T-helper 2 cell treated with Interferon-gamma antibody and Interleukin-4, amounts not matched to agents 100 ng/mL and 5 ng/mL, for 36 hours (primary cell): ENCODE measurements around the gene ZNF532. TPM values are rescaled to one million over a fixed set of nuclear protein-coding genes. Genes with fewer than 3 reads are reported as not detected.

Source experiments
- intact Hi-C: fragments of 100-400 bp; cut with micrococcal nuclease; formaldehyde crosslinking; loops from one replicate; pipeline ENCODE4 v1.15.1; 2023
- total RNA-seq: library from RNA; stranded (reverse); gene quantifications from 2 replicates; pipeline ENCODE4 v1.2.3, GENCODE V29; 2022

The ZNF532 gene
- total RNA-seq, 1 donor from 2014 or later: 2.4 TPM

DNA sequence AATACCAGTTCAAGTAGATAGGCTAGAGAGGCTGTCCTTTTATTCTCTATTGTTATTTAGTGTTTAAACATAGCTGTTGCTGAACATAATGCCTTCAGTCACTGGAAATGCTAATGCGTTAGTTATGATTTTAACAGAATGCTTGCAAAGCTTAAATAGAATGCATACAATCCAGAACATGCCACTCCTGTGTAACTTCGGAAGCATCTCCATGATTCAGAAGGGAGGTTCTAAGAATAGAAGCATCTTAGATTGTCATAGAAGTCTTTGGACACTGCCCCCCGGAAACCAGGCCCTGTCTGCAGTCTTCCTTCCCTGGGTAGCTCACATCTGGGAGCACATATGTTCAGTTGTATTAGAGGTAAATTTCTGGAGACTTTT, 73.2 kb downstream of the ZNF532 start:
- intact Hi-C loops: no loop called here

DNA sequence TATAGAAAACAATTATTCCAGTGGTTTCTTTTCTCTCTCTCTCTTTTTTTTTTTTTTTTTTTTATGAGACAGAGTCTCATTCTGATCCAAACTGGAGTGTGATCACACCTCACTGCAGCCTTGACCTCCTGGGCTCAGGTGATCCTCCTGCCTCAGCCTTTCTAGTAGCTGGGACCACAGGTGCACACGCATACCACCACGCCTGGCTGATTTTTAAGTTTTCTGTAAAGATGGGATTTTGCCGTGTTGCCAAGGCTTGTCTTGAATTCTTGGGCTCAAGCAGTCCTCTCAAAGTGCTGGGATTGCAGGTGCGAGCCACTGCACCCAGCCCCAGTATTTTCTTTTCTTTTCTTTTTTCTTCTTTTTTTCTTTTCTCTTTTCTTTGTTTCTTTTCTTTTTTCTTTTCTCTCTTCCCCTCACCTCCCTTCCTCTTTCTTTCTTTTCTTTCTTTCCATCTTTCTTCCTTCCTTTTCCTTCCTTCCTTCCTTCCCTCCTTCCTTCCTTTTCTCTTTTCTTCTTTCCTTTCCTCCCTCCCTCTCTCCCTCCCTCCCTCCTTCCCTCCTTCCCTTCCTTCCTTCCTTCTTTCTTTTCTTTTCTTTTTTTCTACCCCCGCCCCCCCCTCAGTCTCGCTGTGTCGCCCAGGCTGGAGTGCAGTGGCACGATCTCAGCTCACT, 76.9 kb downstream of the ZNF532 start:
- intact Hi-C loops: no loop called here

DNA sequence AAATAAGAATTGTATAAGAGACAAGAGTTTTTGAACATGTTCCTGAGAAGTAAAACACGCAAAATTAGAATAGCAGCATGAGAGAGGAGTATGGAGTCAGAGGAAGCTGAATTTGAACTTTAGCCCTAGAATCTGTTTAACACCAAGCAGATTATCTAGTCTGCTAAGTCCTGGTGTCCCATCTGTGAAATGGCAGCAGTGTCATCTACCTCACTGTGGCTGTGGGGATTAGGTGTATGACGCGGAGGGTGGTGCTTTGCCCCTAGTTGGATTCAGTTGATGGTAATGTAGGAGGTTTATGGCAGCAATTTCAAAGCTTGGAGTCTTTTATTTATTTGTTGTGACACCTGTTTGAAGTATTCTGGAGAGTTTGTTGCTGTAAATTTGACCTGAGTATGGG, 79.2 kb downstream of the ZNF532 start:
- intact Hi-C loops: no loop called here

DNA sequence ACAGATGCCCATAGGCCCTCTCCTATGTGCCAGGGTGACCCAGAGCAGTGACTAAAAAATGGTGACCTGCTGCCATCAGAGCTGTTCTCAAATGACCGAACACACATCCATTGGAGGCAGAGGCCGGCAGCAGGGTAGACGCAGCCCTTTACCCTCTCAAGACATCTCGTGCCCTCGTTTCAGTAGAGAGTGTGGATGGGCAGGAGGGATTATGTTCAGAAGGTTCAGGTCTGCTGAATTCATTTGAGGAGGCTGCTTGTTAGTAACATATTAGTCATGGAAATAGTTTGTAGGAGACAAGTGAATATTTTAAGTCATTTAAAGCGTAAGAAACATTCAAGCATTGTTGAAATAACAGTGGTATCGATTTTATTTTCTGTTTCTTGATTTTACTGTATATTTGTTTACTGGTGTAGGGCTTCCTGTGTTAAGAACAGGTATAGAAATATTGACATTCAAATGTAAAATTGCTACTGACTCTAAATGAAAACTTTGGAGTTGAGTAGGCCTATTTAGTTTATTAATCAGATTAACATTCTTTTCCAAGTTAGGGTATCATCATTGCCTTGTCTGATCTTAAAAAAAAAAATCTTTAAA, 82.6 kb downstream of the ZNF532 start:
- intact Hi-C loops: no loop called here

GRCh38 chr18:58949031-58949430, 84.4 kb downstream of the ZNF532 start:
- intact Hi-C loops: no loop called here

DNA sequence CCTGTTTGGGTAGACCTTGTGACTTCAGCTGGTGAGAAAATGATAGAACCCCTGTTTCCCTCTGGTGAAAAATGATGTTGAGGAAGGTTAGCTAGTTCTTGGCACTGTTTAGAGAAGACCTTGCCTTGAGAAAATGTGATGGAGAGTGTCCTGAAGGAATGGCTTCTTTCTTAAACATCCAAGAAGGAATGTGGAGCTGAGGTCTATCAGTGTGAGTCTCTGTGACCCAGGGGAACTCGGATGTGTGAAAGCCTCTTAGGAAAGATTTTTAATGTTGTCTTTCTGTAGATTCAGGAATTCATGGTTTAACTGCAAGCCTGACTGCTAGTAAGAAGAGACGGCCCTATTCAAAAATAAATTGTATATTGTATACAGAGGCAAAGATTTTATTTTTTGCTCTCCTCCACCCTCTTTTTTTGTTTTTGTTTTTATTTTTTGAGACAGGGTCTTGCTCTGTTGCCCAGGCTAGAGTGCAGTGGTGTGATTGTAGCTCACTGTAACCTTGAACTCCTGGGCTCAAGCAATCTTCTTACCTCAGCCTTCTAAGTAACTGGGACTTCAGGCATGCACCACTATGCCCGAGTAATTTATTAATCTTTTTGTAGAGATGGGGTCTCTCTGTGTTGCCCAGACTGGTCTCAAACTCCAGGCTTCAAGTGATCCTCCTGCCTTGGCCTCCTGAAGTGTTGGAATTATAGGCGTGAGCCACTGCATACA, 87.5 kb downstream of the ZNF532 start:
- intact Hi-C loops: no loop called here

GRCh38 chr18:58952858-58953257, 88.2 kb downstream of the ZNF532 start:
- intact Hi-C loops: no loop called here

DNA sequence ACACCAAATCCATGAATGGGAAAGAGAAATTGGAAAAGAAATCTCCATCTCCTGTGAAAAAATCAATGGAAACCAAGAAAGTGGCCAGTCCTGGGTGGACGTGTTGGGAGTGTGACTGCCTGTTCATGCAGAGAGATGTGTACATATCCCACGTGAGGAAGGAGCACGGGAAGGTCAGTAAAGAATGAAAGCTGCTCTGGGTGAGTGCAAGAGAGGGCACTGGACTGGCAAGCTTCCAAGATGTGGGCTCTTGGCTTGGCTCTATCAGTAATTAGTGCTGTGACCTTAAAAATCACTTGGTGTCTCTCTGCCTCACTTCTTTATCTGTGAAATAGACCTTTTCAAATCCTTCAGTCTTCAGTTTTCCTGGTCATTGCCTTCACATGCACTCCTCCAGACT, 89.0 kb downstream of the ZNF532 start:
- intact Hi-C loops: no loop called here

GRCh38 chr18:58955001-58955400, 90.3 kb downstream of the ZNF532 start:
- intact Hi-C loops: no loop called here

GRCh38 chr18:58955738-58956137, 91.1 kb downstream of the ZNF532 start:
- intact Hi-C loops: no loop called here

DNA sequence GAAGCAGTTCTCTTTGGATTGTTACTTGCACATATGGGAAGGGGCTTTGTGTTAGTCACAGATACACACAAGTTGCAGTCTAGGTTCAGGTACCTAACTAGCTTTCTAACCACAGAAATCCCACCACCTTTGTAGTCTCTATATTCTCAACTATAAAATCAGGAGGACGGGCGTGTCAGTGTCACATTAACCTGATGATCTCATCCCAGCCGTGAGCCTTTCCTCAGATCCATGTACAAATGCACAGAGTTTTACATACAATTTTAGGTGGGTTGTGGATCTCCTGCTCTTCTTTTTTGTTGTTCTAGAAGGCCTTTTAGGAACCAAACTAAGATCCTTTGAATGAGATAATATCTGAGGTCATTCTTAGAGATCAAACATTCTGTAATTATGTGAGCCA, 94.0 kb downstream of the ZNF532 start:
- intact Hi-C loops: no loop called here

GRCh38 chr18:58960508-58960907, 95.8 kb downstream of the ZNF532 start:
- intact Hi-C loops: no loop called here

DNA sequence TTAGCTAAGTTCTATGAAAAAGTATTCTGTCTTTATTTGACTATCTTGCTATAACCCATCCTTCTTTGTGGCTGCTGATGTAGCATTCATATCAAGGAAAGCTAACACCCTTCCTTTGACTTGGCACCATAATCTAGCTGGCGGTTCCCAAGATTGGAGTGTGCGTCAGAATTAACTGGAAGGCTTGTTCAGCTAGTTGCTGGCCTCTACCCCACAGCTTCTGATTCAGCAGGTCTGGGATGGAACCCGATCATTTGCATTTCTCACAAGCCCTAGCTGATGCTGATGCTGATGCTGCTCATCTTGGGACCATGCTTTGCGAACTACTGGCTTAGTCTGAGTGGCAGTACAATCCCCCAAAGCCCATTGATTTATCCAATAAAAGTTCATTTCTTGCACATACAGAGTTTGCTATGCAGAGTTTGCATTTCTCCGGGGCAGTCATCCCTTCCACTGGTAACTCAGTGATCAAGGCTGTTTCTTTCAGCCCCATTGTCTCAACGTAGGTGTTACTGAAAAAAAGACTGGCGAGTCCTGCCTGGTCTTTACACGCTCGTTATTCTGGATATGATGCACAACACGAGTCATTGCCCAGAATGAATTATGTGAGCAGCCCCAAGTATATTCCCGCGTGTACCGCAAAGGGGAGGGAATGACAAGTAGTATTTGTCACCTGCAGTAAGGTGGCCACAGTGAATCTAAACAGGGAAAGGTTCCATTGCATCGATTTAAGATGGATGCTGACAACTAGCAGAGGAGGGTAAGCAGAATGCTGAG, 96.5 kb downstream of the ZNF532 start:
- intact Hi-C loops: no loop called here

GRCh38 chr18:58962336-58962735, 97.7 kb downstream of the ZNF532 start:
- intact Hi-C loops: no loop called here

GRCh38 chr18:58965291-58966004, 100.8 kb downstream of the ZNF532 start:
- intact Hi-C loops: no loop called here

DNA sequence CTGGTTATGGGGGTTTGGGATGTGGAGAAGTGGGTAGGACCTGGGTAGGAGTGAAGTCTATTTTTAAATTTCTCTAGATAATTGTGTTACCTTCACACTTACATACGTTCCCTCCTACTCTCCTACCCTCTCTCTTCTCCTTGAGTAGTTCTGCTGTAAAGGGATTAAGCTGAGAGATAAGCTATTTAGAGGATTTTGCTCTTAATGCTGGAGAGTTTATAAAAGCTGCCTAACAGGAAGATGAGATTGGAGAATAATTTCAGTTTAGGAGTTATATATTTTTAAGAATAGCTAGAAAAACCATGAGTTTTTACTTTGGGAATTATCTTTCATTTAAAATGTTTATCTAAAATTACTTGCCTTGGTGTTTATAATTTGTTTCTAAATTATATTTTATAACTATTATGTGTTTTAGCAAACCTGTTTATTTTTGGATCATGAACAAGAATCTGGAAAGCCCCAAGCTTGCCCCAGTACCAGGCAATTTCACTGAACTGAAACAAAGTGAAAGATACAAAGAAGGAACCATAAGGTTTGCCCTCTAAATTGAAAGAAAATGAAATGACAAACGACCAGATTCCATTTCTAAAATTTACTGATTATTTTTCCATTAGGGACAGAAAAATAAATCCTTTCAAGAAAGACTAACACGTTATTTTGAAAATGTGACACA, 101.5 kb downstream of the ZNF532 start:
- intact Hi-C loops: no loop called here

GRCh38 chr18:58966704-58967103, 102.0 kb downstream of the ZNF532 start:
- intact Hi-C loops: no loop called here

DNA sequence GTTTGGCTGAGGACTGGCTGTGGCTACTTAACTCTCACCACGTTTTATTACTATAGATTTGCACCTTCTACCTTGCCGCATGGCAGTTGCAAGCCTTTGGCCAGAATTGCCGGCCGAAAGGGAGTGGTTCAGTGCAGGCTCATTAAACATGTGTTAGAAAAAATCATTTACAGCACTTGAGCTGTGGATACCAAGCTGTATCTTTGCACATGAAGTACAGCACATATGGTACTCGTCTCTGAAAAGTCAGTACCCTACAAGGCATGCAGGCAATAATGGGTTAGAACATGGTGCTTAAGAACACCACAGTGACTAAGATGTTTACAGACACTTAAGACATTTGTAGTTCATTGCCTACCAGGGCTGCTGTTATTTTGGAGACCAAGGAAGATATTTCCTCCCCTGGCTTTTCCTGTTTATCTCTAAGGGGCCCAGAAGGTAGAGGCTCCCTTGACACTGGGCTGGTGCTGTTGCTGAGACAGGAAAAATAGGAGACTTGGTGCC, 103.1 kb downstream of the ZNF532 start:
- intact Hi-C loops: no loop called here

DNA sequence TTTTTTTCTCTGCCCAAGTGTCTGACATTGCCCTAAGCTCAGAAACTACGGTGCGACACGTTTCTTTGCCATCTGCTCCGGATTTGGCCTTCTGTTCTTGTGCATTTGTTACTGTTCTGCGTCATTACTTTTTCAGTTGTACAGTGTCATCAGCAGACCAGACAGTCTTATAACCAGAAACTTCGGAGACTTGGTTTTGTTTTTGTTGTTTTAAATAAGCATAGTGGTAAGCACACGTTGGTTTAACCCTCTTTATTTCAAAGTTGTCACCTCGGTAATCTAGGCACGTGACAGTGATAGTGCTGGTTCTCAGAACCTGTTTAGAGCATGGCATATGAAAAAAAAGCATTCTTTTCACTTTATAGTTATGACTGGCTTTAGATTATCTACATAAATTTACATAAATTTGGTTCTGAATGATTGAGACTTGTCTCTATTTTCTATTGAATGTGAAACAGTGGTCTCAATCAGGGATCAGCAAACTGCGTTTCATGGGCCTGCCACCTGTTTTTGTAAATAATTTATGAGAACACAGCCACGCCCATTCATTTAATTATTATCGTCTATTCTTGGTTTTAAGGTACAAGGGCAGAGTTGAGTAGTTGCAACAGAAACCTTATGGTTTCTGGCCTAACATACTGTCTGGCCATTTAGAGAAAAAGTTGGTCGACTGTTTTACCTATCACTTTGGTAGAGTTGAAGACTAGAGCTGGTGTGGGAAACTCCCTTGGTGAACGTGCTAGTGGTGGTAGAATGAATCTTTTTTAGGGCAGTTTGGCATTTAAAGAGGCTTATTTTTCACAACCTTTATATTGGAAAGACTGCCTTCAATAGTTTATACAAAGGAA, 106.5 kb downstream of the ZNF532 start:
- intact Hi-C loops: no loop called here

- intact Hi-C loops: no loop called here
Measured at GRCh38 chr18:58975296-58975695, 110.6 kb downstream of the ZNF532 start.
